Skeletal muscle satellite cell (primary cell): ENCODE data around the gene GTF2F2.
A peak's percentile ranks its signal among the peaks of the same experiment; 100 is the strongest.

Experiments used
- H3K27me3 ChIP-seq: 2 replicates; pipeline ENCODE4 v1.7.0; 2013; ENCODE audit warnings: low read length; ENCODE audit not compliant: control insufficient read depth, insufficient read depth
- H3K36me3 ChIP-seq: 2 replicates; pipeline ENCODE4 v1.7.0; 2013; ENCODE audit warnings: mild to moderate bottlenecking, control low read depth, low read length; ENCODE audit not compliant: insufficient read depth
- H3K4me1 ChIP-seq: 2 replicates; pipeline ENCODE4 v1.7.0; 2013; ENCODE audit warnings: low read length; ENCODE audit not compliant: control insufficient read depth, insufficient read depth
- H3K4me2 ChIP-seq: 2 replicates; pipeline ENCODE4 v1.7.0; 2013; ENCODE audit warnings: mild to moderate bottlenecking, low read length
- H3K4me3 ChIP-seq: 2 replicates; pipeline ENCODE4 v1.7.0; 2013; ENCODE audit warnings: low read length
- H3K9ac ChIP-seq: 2 replicates; pipeline ENCODE4 v1.7.0; 2013; ENCODE audit warnings: mild to moderate bottlenecking, low read depth, low read length, moderate library complexity
- H3K9me3 ChIP-seq: replicated peaks from 2 replicates; pipeline ENCODE4 v1.7.0; 2013; ENCODE audit warnings: mild to moderate bottlenecking, control low read depth, low read length

Gene GTF2F2

DNA sequence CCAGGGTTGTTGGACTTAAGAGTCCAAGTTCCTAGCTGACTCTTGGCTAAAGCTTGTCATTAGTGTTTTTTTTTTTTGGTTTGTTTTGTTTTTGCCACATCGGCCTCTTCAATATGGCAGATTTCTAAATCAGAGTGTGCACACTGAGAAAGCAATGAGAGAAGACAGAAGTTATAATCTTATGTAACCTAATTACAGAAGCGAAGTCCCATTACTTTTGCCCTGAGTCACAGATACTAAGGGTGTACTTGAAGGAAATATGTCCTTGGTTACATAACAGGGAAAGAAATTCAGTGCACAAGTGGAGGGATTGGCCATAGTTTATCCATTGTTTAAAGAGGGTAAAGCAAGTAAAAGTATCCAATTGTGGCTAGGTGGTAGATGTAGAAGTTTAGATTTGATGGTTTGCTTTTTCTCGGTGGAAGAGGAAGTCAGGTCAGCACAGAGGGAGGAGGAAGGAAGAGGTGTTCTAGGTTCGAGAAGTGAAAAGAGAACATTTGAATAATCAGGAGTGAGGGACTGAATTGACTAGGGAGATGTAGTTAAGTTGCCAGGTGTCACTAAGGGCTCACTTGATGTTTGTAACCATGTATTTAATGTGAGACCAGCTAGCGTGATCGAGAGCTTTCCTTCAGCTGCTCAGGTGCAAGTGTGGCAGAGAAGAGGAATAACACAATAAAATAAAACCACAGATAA lies 12.2 kb downstream of the GTF2F2 start:
- no peak overlapping the region for H3K9ac ChIP-seq
- H3K4me1 ChIP-seq = no peaks in the 10 kb centered on the region
- H3K9me3 ChIP-seq = no peaks in the 10 kb centered on the region
- H3K4me3 ChIP-seq = no peak overlapping the region
- H3K4me2 ChIP-seq = no peak overlapping the region
- H3K27me3 ChIP-seq = no peaks in the 10 kb centered on the region
- H3K36me3 ChIP-seq = peaks cover 5% of the 10 kb centered on the region

DNA sequence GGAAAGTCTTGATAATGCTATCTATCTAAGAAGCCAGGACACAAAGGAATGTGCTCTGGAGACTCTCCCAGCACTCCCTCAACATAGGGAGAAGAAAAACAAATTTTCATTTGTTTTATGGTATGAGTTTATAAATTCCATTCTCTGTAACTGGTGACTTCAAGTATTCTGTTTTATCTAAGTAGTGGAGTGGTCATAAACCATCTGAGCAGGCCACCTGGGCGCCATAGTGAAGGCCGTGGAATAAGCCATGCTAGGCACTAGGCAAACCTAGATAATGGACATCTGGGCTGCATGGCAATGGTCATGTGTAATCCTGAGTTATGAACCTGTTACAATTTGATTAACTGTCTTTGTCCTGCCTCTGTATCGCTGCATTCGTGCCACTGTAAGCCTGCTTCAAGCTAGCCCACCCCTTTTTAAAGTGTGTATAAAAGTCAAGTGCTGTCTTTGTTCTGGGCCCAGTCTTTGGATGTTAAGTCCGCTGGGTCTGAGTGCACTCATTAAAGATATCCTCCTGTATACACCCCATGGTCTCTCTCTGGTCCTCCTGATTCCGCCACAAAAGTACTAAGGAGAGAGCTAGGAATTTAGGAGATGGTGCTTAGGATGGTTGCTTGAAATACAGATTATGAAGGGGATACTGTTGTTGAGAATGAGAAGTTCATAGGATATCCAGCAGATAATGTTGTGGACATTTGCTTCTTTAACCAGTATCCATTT lies 13.2 kb downstream of the GTF2F2 start:
- Histone ChIP-seq H3K27me3 (no peaks in the 10 kb centered on the region), H3K9me3 (no peaks in the 10 kb centered on the region), H3K4me3 (no peak overlapping the region), H3K9ac (no peak overlapping the region), H3K36me3 (peaks cover 11% of the 10 kb centered on the region), H3K4me1 (no peaks in the 10 kb centered on the region), H3K4me2 (no peak overlapping the region)

DNA sequence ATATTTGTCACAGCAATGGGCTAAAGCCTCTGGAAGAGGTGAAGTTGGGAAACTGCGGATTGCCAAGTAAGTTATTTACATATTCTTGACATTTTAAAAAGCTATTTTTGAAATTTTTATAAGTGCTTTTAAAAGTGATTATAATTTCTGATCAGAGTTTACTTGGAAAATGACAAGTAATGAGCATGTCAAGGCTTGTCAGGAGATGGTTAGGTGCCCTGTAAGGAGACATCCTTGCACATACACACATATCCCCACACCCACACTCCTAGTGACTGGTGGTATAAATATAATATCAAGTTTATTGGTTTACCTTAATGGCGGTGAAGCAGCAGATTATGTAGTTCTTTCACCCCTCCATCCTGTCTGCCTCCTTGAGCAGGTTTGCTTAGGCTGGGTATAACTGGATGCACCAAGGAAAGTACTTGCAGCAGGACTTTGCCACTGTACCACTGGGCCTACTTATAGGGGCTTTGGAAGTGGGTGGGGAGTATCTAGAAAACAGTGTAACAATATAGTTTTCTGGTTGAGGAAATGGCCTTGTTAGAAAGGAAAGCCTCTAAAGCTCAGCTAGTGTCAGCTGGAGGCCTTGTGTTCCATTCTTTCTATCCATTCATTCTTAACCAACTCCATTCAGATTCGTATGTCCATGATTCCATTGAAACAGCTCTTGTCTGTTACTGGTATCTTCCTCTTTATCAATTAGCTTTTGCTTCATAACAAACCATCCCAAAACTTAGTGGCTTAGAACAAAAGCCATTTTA lies 16.6 kb downstream of the GTF2F2 start:
- no peak overlapping the region for H3K4me3 ChIP-seq
- H3K9me3 ChIP-seq = no peaks in the 10 kb centered on the region
- H3K4me1 ChIP-seq = no peaks in the 10 kb centered on the region
- no peak overlapping the region for H3K4me2 ChIP-seq
- H3K36me3 ChIP-seq = peaks cover 18% of the 10 kb centered on the region
- no peak overlapping the region for H3K9ac ChIP-seq
- H3K27me3 ChIP-seq = no peaks in the 10 kb centered on the region

DNA sequence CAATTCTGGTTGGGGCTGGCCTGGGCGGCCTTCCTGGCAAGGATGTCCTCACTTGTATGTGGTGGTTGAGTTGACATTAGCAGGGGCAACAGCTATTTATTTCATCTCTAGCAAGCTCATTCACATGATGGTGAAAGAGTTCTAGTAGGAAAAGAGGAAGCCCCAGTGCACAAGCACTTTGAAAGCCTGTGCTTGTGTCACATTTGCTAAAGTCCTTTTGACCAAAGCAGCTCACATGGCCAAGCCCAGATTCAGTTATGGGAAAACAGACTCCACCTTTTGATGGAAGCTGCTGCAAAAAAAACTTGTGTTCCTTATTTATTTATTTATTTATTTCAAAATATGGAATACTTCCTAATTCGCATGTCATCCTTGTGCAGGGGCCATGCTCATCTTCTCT lies 17.2 kb downstream of the GTF2F2 start:
- H3K9ac ChIP-seq = no peak overlapping the region
- no peaks in the 10 kb centered on the region for H3K9me3 ChIP-seq
- H3K36me3 ChIP-seq = peaks cover 18% of the 10 kb centered on the region
- H3K4me1 ChIP-seq = peaks cover 2% of the 10 kb centered on the region
- no peak overlapping the region for H3K4me3 ChIP-seq
- H3K27me3 ChIP-seq = no peaks in the 10 kb centered on the region
- H3K4me2 ChIP-seq = no peak overlapping the region

DNA sequence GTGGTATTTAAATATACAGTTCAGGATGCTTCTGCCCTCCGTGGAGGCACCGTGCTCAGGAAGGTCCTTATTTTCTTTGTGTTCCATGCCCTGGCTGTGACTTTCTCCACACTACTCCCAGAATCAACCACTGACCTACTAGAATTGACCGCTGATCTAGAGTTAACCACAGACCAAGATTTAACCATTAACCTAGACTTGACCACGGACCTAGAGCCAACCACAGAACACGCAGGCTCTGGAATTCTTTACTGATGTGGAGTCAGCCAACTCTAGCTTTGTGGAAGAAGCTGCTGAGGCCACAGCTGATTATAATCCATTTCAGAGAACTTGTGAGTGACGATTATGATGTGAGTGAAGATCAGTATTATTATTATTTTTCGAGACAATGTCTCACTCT lies 18.0 kb downstream of the GTF2F2 start:
- peaks cover 10% of the 10 kb centered on the region for H3K4me1 ChIP-seq
- no peaks in the 10 kb centered on the region for H3K27me3 ChIP-seq
- no peak overlapping the region for H3K4me3 ChIP-seq
- no peaks in the 10 kb centered on the region for H3K9me3 ChIP-seq
- peaks cover 18% of the 10 kb centered on the region for H3K36me3 ChIP-seq
- H3K9ac ChIP-seq = no peak overlapping the region
- no peak overlapping the region for H3K4me2 ChIP-seq

DNA sequence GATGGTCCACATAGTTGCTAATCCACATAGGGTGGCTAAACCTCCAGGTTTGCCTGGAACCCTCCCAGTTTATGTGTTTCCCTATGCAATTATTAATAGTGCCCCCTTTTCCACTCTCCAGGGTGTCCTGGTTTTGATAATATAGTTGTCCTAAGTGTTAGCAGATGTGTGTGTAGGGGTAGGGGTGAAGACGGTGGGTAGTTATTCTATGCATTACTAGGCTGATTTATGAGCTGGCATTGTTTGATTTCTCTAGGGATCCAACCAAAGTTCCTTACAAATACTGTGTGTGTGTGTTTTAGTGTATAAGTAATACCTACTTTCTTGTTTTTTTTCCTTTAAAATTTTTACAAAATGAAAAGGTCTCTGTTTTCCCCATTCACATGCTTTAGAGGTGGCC lies 21.1 kb downstream of the GTF2F2 start:
- H3K4me3 ChIP-seq = no peak overlapping the region
- no peak overlapping the region for H3K4me2 ChIP-seq
- peaks cover 13% of the 10 kb centered on the region for H3K4me1 ChIP-seq
- no peak overlapping the region for H3K9ac ChIP-seq
- H3K36me3 ChIP-seq = peaks cover 18% of the 10 kb centered on the region
- H3K9me3 ChIP-seq = no peaks in the 10 kb centered on the region
- no peaks in the 10 kb centered on the region for H3K27me3 ChIP-seq

DNA sequence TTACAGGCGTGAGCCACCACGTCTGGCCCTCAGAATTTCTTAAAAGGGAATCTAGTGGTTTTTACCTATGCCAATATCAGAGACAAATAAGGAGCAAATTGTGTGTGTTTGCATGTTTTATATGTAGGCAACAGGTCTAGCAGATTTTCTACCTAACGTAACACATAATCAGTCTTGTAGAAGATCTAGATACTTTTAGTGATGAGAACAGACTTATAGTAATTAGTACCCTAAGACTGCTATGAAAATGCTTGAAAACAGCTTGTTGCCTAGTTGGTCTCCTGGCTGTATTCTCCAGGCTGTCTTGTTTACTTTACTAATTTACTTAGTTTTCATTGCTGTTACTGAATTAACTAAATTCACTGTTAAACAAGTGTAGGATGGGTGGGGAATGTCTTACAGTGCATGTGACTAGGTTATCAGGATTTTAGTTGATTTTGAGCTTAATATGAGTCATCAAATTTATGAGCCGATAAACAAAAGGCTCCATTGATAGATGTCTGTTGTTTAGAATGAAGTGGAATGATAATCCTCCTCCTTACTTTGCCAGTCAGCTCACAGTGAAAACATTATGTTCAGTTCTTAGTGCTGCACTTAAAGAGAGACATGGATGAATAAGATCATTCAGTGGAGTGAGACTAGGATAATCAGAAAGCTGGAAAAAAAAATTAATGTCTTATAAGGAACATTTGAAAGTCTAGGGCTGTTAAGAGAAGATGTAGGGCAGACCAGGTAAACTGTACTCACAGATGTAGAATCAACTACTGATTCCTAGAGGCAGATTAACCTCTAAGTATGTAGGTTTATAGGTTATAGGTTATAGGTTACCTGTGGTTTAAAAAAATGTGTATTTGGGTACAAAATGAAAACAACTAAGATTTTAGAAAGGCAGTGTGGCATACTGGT lies 22.4 kb downstream of the GTF2F2 start:
- Histone ChIP-seq H3K4me3 (no peak overlapping the region), H3K4me2 (peak overlapping the region; percentile 28), H3K9ac (no peak overlapping the region)

DNA sequence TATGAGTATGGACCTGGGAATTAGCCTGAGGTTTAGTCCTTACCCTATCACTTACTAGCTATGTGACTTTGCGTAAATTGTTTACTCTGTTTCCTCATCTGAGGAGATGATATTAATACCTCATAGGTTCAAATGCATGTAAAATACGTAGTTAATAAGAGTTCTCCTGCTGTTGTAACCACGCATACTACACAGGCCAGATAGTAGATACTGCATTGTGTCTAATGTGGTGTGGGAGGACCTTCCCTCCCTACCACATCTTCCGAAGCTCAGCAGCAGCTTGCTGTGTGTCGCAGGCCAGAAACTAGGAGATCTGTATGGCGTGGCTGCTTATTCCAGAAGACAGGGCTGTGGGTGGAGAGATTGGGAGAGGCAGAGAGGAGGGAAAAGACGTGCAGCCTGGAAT lies 23.0 kb downstream of the GTF2F2 start:
- peaks cover 9% of the 10 kb centered on the region for H3K36me3 ChIP-seq
- H3K9ac ChIP-seq = no peak overlapping the region
- no peaks in the 10 kb centered on the region for H3K9me3 ChIP-seq
- no peak overlapping the region for H3K4me3 ChIP-seq
- no peaks in the 10 kb centered on the region for H3K27me3 ChIP-seq
- peaks cover 13% of the 10 kb centered on the region for H3K4me1 ChIP-seq
- peak overlapping the region; percentile 28 for H3K4me2 ChIP-seq

More for the DNA sequence above, 22.4 kb downstream of the GTF2F2 start:
- Histone ChIP-seq H3K9me3 (no peaks in the 10 kb centered on the region), H3K36me3 (peaks cover 13% of the 10 kb centered on the region), H3K27me3 (no peaks in the 10 kb centered on the region), H3K4me1 (peaks cover 13% of the 10 kb centered on the region)

DNA sequence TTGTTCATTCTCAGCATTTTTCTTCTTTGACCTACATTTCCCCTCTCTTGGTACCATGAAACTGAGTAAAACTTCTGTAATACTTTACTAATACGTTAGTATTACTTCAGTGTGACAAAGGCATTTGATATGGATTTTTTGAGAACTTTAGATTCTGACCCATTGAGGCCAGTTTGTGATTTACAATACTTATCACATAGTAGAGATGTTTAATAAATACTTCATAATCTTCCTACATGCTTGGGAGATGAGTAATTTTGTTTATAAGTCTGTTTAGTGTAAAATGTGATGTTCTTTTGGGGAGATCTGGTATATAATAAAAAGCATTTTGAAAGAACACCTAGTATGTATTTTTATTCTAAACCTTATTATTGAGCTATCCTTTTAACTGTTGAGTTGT lies 29.7 kb downstream of the GTF2F2 start:
- H3K36me3 ChIP-seq = peaks cover 15% of the 10 kb centered on the region
- no peak overlapping the region for H3K4me3 ChIP-seq
- no peak overlapping the region for H3K4me2 ChIP-seq
- H3K4me1 ChIP-seq = peaks cover 12% of the 10 kb centered on the region
- no peaks in the 10 kb centered on the region for H3K27me3 ChIP-seq
- no peak overlapping the region for H3K9ac ChIP-seq
- H3K9me3 ChIP-seq = no peaks in the 10 kb centered on the region

DNA sequence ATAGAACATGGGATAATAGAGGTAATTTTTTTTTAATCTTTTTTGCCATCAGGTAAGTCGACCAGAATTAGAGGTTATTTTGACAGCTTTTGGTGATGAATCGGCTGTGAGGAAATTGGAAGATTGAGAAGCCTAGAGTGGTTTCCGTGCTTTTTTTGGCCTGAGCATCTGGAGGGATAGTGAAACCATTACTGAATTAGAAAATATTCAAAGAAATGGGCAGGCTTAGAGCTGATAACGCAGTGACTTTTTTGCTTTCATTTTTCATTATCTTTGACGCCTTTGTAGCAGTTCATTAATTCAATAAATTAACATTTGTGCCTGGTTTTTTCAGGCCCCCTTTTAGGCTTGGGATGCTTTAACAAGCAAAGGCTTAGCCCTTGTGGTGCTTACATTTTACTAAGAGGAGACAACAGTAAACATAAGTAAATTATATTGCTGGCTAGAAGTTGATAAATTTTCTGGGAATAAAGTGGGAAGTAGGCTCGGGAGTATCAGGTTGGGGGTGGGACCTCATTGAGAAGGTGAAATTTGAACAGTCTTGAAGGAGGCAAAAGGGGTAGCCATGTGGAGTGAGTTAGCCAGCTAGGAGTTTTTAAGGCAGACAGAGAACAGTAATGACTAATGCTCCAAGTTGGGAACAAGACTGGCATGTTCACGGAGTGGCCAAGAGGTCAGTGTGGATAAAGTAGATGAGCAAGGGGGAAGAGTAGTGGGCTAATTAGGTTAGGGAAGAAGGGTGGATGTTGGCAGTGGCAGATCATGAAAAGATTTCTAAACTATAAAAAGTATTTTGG lies 36.5 kb downstream of the GTF2F2 start:
- no peaks in the 10 kb centered on the region for H3K27me3 ChIP-seq
- no peaks in the 10 kb centered on the region for H3K4me1 ChIP-seq
- no peaks in the 10 kb centered on the region for H3K9me3 ChIP-seq
- no peak overlapping the region for H3K4me2 ChIP-seq
- no peak overlapping the region for H3K4me3 ChIP-seq
- peaks cover 26% of the 10 kb centered on the region for H3K36me3 ChIP-seq
- H3K9ac ChIP-seq = no peak overlapping the region
